Thyroid gland (tissue), 4 donors: Measurements from ENCODE around the gene CAGE1. TPM values are rescaled to one million over a fixed set of nuclear protein-coding genes. Genes with fewer than 3 reads are reported as not detected.
"Not testable (repeated sequence)": the region's sequence is repeated elsewhere in the genome, so short reads cannot be mapped to it uniquely, and the experiment has no call there.

ENCODE experiments used
- DNase-seq, 2 donors: peaks; one replicate each; pipeline ENCODE4 v3.0.0-alpha.2; 2019
- H3K27ac ChIP-seq, 3 donors: fragments of 200-600 bp; sonication (generic); 1 replicate in 2 of 3; 2 replicates in 1 of 3; pipeline ENCODE4 v1.5.1; 2016 to 2019; ENCODE audit warnings: mild to moderate bottlenecking in 1 of 3, moderate library complexity in 1 of 3
- H3K27me3 ChIP-seq: fragments of 200-600 bp; sonication (generic); one replicate; pipeline ENCODE4 v1.5.1; 2019
- H3K36me3 ChIP-seq, 2 donors: fragments of 200-600 bp; sonication (generic); one replicate each; pipeline ENCODE4 v1.5.1; 2016 to 2019
- H3K4me1 ChIP-seq, 2 donors: fragments of 200-600 bp; sonication (generic); one replicate each; pipeline ENCODE4 v1.5.1; 2017 to 2019
- H3K4me3 ChIP-seq, 3 donors: fragments of 200-600 bp; sonication (generic); replicated peaks in 1 of 3; 1 replicate in 2 of 3; 2 replicates in 1 of 3; pipeline ENCODE4 v1.5.1; 2016; ENCODE audit warnings: mild to moderate bottlenecking in 1 of 3
- H3K9me3 ChIP-seq: fragments of 200-600 bp; sonication (generic); one replicate; pipeline ENCODE4 v1.5.1; 2017
- CTCF ChIP-seq, 6 experiments: fragments of 200-600 bp in 3 of 6; fragments of 450-650 bp in 3 of 6; sonication (generic) in 3 of 6; IDR thresholded peaks; one replicate each; pipeline ENCODE4 v1.5.1; 2016 to 2019; ENCODE audit warnings: antibody characterized with exemption in 6 of 6, mild to moderate bottlenecking in 2 of 6, inconsistent platforms in 1 of 6, moderate library complexity in 1 of 6
- POLR2A ChIP-seq, 2 donors: fragments of 450-650 bp; IDR thresholded peaks; one replicate each; pipeline ENCODE4 v1.6.1; 2017; ENCODE audit warnings: antibody characterized with exemption in 2 of 2, mild to moderate bottlenecking in 2 of 2, moderate library complexity in 1 of 2
- WGBS, 2 donors: methylation state at CpG; one replicate each; pipeline ENCODE4 v1.1.5; 2017; 5-methylcytosine and 5-hydroxymethylcytosine counted together
- intact Hi-C: fragments of 100-400 bp; cut with DNase I; formaldehyde crosslinking; loops from one replicate; pipeline ENCODE4 v1.15.1; 2023
- total RNA-seq, 4 donors: library from RNA; depleted of rRNA; stranded (reverse); fragments of >200 nt; gene quantifications; one replicate each; pipeline ENCODE4 v1.2.3, GENCODE V29; 2016

The CAGE1 gene
- total RNA-seq, 4 donors from 2014 or later, result 0.20 TPM; not detected in 3

DNA sequence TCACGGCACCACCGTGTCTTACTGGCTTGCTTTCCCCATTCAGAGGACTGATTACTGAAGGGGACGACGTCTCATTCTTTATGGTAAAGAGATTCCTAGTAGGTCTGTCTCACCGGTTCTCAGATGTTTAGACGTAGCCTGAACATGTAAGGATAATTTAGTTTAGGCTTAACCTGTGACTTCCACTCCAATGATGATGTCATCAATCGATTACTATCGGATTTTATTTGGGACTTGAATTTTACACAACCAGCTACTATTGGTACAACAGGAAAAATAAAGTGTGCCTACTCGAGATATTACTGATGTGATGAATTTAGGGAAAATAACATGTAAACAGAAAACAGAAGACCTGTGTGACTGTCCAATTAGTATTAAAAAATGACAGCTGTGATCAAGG, 72.0 kb downstream of the CAGE1 start:
- no peak for TF ChIP-seq CTCF (IDR thresholded peaks at IDR 0.05)
- TF ChIP-seq POLR2A (IDR thresholded peaks at IDR 0.05), result no peak
- intact Hi-C loops, result no loop called here
- no peaks in the 10 kb centered on the region for H3K9me3 ChIP-seq
- H3K4me3 ChIP-seq, result no peak overlapping the region
- WGBS, 2 donors, result 86 to 90% methylated on average over 9 of the region's 9 CpGs
- no peak overlapping the region for H3K27ac ChIP-seq
- H3K4me1 ChIP-seq, result peaks cover 0 to 4% of the 10 kb centered on the region in 2 donors
- no peak for DNase-seq
- no peaks in the 10 kb centered on the region for H3K27me3 ChIP-seq
- no peaks in the 10 kb centered on the region for H3K36me3 ChIP-seq

GRCh38 chr6:7316658-7317533, 72.6 kb downstream of the CAGE1 start:
- DNase-seq, result no peak
- peaks cover 3 to 4% of the 10 kb centered on the region in 2 donors for H3K4me1 ChIP-seq
- TF ChIP-seq POLR2A (IDR thresholded peaks at IDR 0.05), result no peak
- no peak for TF ChIP-seq CTCF (IDR thresholded peaks at IDR 0.05)
- no peaks in the 10 kb centered on the region for H3K9me3 ChIP-seq
- intact Hi-C loops, result no loop called here
- WGBS, 2 donors, result 95% methylated on average over 26 to 32 of the region's 41 CpGs
- no peak overlapping the region for H3K27ac ChIP-seq
- H3K27me3 ChIP-seq, result no peaks in the 10 kb centered on the region
- H3K36me3 ChIP-seq, result no peaks in the 10 kb centered on the region
- H3K4me3 ChIP-seq, result no peak overlapping the region

- DNase-seq, result no peak
- 88 to 93% methylated on average over 6 of the region's 6 CpGs for WGBS, 2 donors
These were observed 73.6 kb downstream of the CAGE1 start for GRCh38 chr6:7315948-7316365.

DNA sequence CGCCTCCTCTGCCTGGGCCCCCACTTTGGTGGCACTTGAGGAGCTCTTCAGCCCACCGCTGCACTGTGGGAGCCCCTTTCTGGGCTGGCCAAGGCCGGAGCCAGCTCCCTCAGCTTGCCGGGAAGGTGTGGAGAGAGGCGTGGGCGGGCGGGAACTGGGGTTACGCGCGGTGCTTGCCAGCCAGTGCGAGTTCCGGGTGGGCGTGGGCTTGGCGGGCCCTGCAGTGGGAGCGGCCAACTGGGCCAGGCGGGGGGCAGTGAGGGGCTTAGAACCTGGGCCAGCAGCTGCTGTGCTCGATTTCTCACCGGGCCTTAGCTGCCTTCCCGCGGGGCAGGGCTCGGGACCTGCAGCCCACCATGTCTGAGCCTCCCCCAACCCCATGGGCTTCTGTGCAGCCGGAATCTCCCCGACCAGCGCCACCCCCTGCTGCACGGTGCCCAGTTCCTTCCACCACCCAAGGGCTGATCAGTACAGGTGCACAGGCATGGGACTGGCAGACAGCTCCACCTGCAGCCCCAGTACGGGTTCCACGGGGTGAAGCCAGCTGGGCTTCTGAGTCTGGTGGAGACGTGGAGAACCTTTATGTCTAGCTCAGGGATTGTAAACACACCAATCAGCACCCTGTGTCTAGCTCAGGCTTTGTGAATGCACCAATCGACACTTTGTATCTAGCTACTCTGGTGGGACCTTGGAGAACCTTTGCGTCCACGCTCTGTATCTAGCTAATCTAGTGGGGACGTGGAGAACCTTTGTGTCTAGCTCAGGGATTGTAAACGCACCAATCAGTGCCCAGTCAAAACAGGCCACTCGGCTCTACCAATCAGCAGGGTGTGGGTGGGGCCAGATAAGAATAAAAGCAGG, 74.2 kb downstream of the CAGE1 start:
- H3K9me3 ChIP-seq, H3K27ac ChIP-seq, H3K36me3 ChIP-seq, intact Hi-C loops, H3K27me3 ChIP-seq, H3K4me3 ChIP-seq, DNase-seq: not testable (repeated sequence)
- peaks cover 7 to 13% of the 10 kb centered on the region in 2 donors for H3K4me1 ChIP-seq
- 90 to 92% methylated on average over 19 to 30 of the region's 34 CpGs for WGBS, 2 donors

More at GRCh38 chr6:7315948-7316365, 73.6 kb downstream of the CAGE1 start:
- Histone ChIP-seq H3K36me3 (no peaks in the 10 kb centered on the region), H3K4me1 (peaks cover 4 to 12% of the 10 kb centered on the region in 2 donors), H3K9me3 (no peaks in the 10 kb centered on the region), H3K27ac (no peak overlapping the region), H3K27me3 (no peaks in the 10 kb centered on the region), H3K4me3 (no peak overlapping the region)
- intact Hi-C loops, result no loop called here
- TF ChIP-seq POLR2A (IDR thresholded peaks at IDR 0.05) (no peak), CTCF (IDR thresholded peaks at IDR 0.05) (no peak)

DNA sequence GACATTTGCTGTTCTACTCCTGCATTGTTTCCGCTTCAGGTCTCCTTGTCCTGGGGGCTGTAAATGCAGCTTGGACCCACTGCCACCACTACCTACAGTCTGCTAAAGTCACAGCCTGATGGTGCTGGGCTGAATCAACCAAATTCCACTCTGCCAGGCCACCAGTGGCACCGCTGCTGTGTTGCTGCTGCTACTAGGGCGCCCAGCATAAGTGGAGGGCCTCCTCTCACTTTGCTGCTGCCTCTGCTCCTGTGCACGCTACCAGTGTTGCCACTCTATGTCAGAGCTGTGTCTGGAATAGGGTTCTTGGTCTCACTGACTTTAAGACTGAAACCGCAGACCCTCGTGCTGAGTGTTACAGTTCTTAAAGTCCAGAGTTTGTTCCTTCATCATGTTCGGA, 75.1 kb downstream of the CAGE1 start:
- H3K4me3 ChIP-seq, result no peak overlapping the region
- peaks cover under 1 to 1% of the 10 kb centered on the region in 2 donors for H3K36me3 ChIP-seq
- DNase-seq, result no peak
- no peak overlapping the region for H3K27ac ChIP-seq
- intact Hi-C loops, result no loop called here
- no peaks in the 10 kb centered on the region for H3K9me3 ChIP-seq
- 90 to 98% methylated on average over 7 of the region's 7 CpGs for WGBS, 2 donors
- H3K27me3 ChIP-seq, result no peaks in the 10 kb centered on the region
- no peak for TF ChIP-seq POLR2A (IDR thresholded peaks at IDR 0.05)
- TF ChIP-seq CTCF (IDR thresholded peaks at IDR 0.05), result no peak
- H3K4me1 ChIP-seq, result peaks cover 7 to 13% of the 10 kb centered on the region in 2 donors
